Left lung (tissue), 10 donors: ENCODE measurements around the gene ATXN1. TPM values are rescaled to one million over a fixed set of nuclear protein-coding genes. Genes with fewer than 3 reads are reported as not detected.

Experiments
- ATAC-seq: fragments of 200-7000 bp; cut with Tn5 transposase; one replicate; pipeline ENCODE4 v1.9.1; 2020; ENCODE audit warnings: moderate library complexity
- DNase-seq, 4 donors: peaks; one replicate each; pipeline ENCODE4 v3.0.0-alpha.2; 2013 to 2020
- H3K27ac ChIP-seq, 2 donors: fragments of 200-600 bp; sonication (generic) in 1 of 2; one replicate each; pipeline versions ENCODE4 v1.5.0 to v1.8.0; 2020 to 2021
- H3K27me3 ChIP-seq, 2 donors: fragments of 200-600 bp; sonication (generic) in 1 of 2; one replicate each; pipeline versions ENCODE4 v1.5.0 to v1.8.0; 2020 to 2021
- H3K36me3 ChIP-seq, 2 donors: fragments of 200-600 bp; sonication (generic) in 1 of 2; one replicate each; pipeline versions ENCODE4 v1.5.0 to v1.8.0; 2020 to 2021
- H3K4me1 ChIP-seq, 2 donors: fragments of 200-600 bp; one replicate each; pipeline ENCODE4 v1.8.0; 2021
- H3K4me3 ChIP-seq, 2 donors: fragments of 200-600 bp; sonication (generic) in 1 of 2; one replicate each; pipeline versions ENCODE4 v1.5.0 to v1.8.0; 2020 to 2021; ENCODE audit warnings: mild to moderate bottlenecking in 1 of 2
- H3K9me3 ChIP-seq, 2 donors: fragments of 200-600 bp; sonication (generic) in 1 of 2; one replicate each; pipeline versions ENCODE4 v1.5.0 to v1.8.0; 2020 to 2021
- CTCF ChIP-seq, 2 donors: fragments of 200-600 bp; sonication (generic) in 1 of 2; IDR thresholded peaks; one replicate each; pipeline versions ENCODE4 v1.5.0 to v1.8.0; 2021; ENCODE audit warnings: antibody characterized with exemption in 2 of 2
- intact Hi-C, 2 donors: fragments of 100-400 bp; cut with DNase I; formaldehyde crosslinking; loops; one replicate each; pipeline versions ENCODE4 v1.11.2 to v1.14.2; 2022
- polyA plus RNA-seq, 6 donors: library from polyadenylated mRNA; unstranded; fragments of 120-200 nt; gene quantifications; one replicate each; pipeline ENCODE4 v1.2.1, GENCODE V29; 2013; ENCODE audit not compliant: insufficient read length in 6 of 6
- total RNA-seq, 2 donors: library from RNA; stranded (reverse); fragmentation: NEBNext Ultra II Directional; extraction: Animal tissue kit (Norgen Biotek cat#: 25700); gene quantifications; one replicate each; pipeline ENCODE4 v1.2.1, GENCODE V29; 2021
- donor health status: DM: no; HTN: yes; CAD: no.
- donor health status: DM: no; HTN: no; CAD: no.

The ATXN1 gene
- total and polyA plus RNA-seq, 8 donors = 23.3 to 67.4 (median 27.3) TPM

GRCh38 chr6:16361121-16361520 lies 400.1 kb downstream of the ATXN1 start:
- H3K36me3 ChIP-seq = peaks cover 0 to 9% of the 10 kb centered on the region in 2 donors
- ATAC-seq (no peak), DNase-seq (no peak)
- no peaks in the 10 kb centered on the region for H3K9me3 ChIP-seq
- H3K27ac ChIP-seq = no peak overlapping the region
- TF ChIP-seq CTCF (IDR thresholded peaks at IDR 0.05) = no peak
- no peak overlapping the region for H3K4me3 ChIP-seq
- H3K4me1 ChIP-seq = no peaks in the 10 kb centered on the region
- H3K27me3 ChIP-seq = no peaks in the 10 kb centered on the region
- intact Hi-C loops = no loop called here

DNA sequence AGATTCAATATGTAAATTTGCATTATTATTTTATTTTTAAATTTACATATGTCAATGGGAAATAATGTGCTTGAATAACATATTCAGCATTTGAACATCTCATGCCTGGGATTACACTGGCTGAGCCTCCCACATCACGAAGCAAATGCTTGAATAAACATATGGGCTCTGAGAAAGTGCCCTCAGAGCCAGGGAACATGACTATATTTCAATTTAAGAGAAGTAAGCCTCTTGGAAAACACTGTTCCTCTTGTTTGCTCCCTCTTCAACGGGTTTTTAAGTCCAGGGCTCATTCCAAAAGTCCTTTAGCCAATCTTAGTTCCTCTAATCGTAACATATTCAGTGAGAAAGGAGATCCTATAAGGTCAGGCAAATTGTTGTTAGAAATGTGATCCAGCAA lies 400.9 kb downstream of the ATXN1 start:
- no peaks in the 10 kb centered on the region for H3K9me3 ChIP-seq
- peaks cover 0 to 9% of the 10 kb centered on the region in 2 donors for H3K36me3 ChIP-seq
- TF ChIP-seq CTCF (IDR thresholded peaks at IDR 0.05) = no peak
- no peak for DNase-seq
- H3K4me1 ChIP-seq = no peaks in the 10 kb centered on the region
- intact Hi-C loops = no loop called here
- no peak overlapping the region for H3K4me3 ChIP-seq
- ATAC-seq = no peak
- H3K27me3 ChIP-seq = no peaks in the 10 kb centered on the region
- H3K27ac ChIP-seq = no peak overlapping the region

DNA sequence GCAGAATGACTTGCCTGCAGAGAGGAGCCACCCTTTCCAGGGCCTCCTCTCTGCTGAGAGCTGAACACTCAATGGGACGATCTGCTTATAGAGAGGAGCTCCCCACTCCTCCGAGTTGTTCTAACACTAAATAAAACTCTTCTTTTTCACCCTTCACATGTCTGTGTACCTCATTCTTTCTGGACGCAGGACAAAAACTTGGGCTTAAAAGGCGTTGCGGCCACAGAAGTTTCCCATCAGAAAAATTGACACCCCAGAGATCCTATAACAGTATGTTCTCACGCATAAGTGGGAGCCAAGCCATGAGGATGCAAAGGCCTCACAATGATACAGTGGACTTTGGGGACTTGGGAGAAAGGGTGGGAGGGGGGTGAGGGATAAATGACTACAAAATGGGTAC lies 401.7 kb downstream of the ATXN1 start:
- peaks cover 0 to 9% of the 10 kb centered on the region in 2 donors for H3K36me3 ChIP-seq
- H3K4me3 ChIP-seq = no peak overlapping the region
- intact Hi-C loops = no loop called here
- no peaks in the 10 kb centered on the region for H3K27me3 ChIP-seq
- TF ChIP-seq CTCF (IDR thresholded peaks at IDR 0.05) = no peak
- H3K4me1 ChIP-seq = no peaks in the 10 kb centered on the region
- no peak for DNase-seq
- no peak overlapping the region for H3K27ac ChIP-seq
- ATAC-seq = no peak
- no peaks in the 10 kb centered on the region for H3K9me3 ChIP-seq

GRCh38 chr6:16358531-16359138 lies 402.6 kb downstream of the ATXN1 start:
- no peak for ATAC-seq
- intact Hi-C loops = no loop called here
- TF ChIP-seq CTCF (IDR thresholded peaks at IDR 0.05) = no peak

GRCh38 chr6:16355699-16356446 lies 405.4 kb downstream of the ATXN1 start:
- Histone ChIP-seq H3K27me3 (no peaks in the 10 kb centered on the region), H3K27ac (no peak overlapping the region), H3K4me1 (no peaks in the 10 kb centered on the region), H3K9me3 (no peaks in the 10 kb centered on the region), H3K36me3 (no peaks in the 10 kb centered on the region), H3K4me3 (no peak overlapping the region)
- TF ChIP-seq CTCF (IDR thresholded peaks at IDR 0.05) = no peak
- intact Hi-C loops = no loop called here
- ATAC-seq (no peak), DNase-seq (no peak)

More at GRCh38 chr6:16358531-16359138, 402.6 kb downstream of the ATXN1 start:
- Histone ChIP-seq H3K4me3 (no peak overlapping the region), H3K27ac (no peak overlapping the region), H3K4me1 (no peaks in the 10 kb centered on the region), H3K36me3 (peaks cover 0 to 9% of the 10 kb centered on the region in 2 donors), H3K27me3 (no peaks in the 10 kb centered on the region), H3K9me3 (no peaks in the 10 kb centered on the region)
- DNase-seq = no peak
